ENCODE data around the gene SYNE4. TPM values are rescaled to one million over a fixed set of nuclear protein-coding genes. Genes with fewer than 3 reads are reported as not detected.
A peak's percentile ranks its signal among the peaks of the same experiment; 100 is the strongest.

Gene SYNE4
- total RNA-seq, 4 donors from 2014 or later: 1.2 to 9.0 (median 2.9) TPM; not detected in 1

GRCh38 chr19:36014012-36014924, 5.7 kb upstream of the SYNE4 start, which contains the start of gene ALKBH6:
Gene ALKBH6 (minus strand): TSS chr19:36014213. CDS start chr19:36013397, 816 bp downstream.
- WGBS, 2 donors (ENCODE audit: low coverage in 1 of 2): 0 to 2% methylated on average over 8 to 36 of the region's 42 CpGs
- no peaks in the 10 kb centered on the region for H3K27me3 ChIP-seq
- peak within 1 kb of the TSS; percentile 67 to 73 (median 70) for H3K4me3 ChIP-seq
- peak; percentile 100 for DNase-seq
- peak within 1 kb of the TSS; percentile 83 to 91 (median 84) for H3K27ac ChIP-seq
- TF ChIP-seq POLR2A (IDR thresholded peaks at IDR 0.05): peak; percentile 39
- TF ChIP-seq EP300 (IDR thresholded peaks at IDR 0.05; ENCODE audit: low read depth): no peak
- peak in 1 of 5 experiments; percentile 21 for TF ChIP-seq CTCF (IDR thresholded peaks at IDR 0.05)
- TF ChIP-seq POLR2AphosphoS5 (IDR thresholded peaks at IDR 0.05): peak; percentile 30 to 64 (median 58)
- no peaks in the 10 kb centered on the region for H3K9me3 ChIP-seq
- H3K4me1 ChIP-seq: peaks cover 10 to 23% (median 17%) of the 10 kb centered on the region in 4 donors
- no peaks in the 10 kb centered on the region for H3K36me3 ChIP-seq
- intact Hi-C loops (cut with DNase I; ENCODE audit: low total_unique reads): no loop called here
- in situ Hi-C loops (cut with MboI; ENCODE audit: low pct_ligation_motif_present in 1 of 4, low pct_unique_long_range_greater_than_20kb in 1 of 4, low sequenced_read_pairs in 3 of 4): no loop called here

- no peak for DNase-seq
- no peaks in the 10 kb centered on the region for H3K27me3 ChIP-seq
- intact Hi-C loops (cut with DNase I; ENCODE audit: low total_unique reads): no loop called here
- no peaks in the 10 kb centered on the region for H3K36me3 ChIP-seq
- H3K4me3 ChIP-seq: peak overlapping the region; percentile 67 to 73 (median 70)
- no peaks in the 10 kb centered on the region for H3K9me3 ChIP-seq
- 5 to 32% methylated on average over 11 to 15 of the region's 15 CpGs for WGBS, 2 donors (ENCODE audit: low coverage in 1 of 2)
- in situ Hi-C loops (cut with MboI; ENCODE audit: low pct_ligation_motif_present in 1 of 4, low pct_unique_long_range_greater_than_20kb in 1 of 4, low sequenced_read_pairs in 3 of 4): no loop called here
- no peak for TF ChIP-seq POLR2AphosphoS5 (IDR thresholded peaks at IDR 0.05)
- TF ChIP-seq EP300 (IDR thresholded peaks at IDR 0.05; ENCODE audit: low read depth): no peak
- TF ChIP-seq POLR2A (IDR thresholded peaks at IDR 0.05): no peak
- TF ChIP-seq CTCF (IDR thresholded peaks at IDR 0.05): no peak
- H3K27ac ChIP-seq: peak overlapping the region; percentile 83 to 91 (median 84)
- peaks cover 16 to 30% (median 23%) of the 10 kb centered on the region in 4 donors for H3K4me1 ChIP-seq
Observed at GRCh38 chr19:36013280-36014011, 4.8 kb upstream of the SYNE4 start.

- Histone ChIP-seq H3K9me3 (no peaks in the 10 kb centered on the region), H3K4me1 (peaks cover 17 to 31% (median 23%) of the 10 kb centered on the region in 4 donors), H3K4me3 (no peak overlapping the region), H3K36me3 (no peaks in the 10 kb centered on the region), H3K27ac (no peak overlapping the region), H3K27me3 (no peaks in the 10 kb centered on the region)
- in situ Hi-C loops (cut with MboI; ENCODE audit: low pct_ligation_motif_present in 1 of 4, low pct_unique_long_range_greater_than_20kb in 1 of 4, low sequenced_read_pairs in 3 of 4): no loop called here
- intact Hi-C loops (cut with DNase I; ENCODE audit: low total_unique reads): no loop called here
- TF ChIP-seq POLR2AphosphoS5 (IDR thresholded peaks at IDR 0.05): no peak
- TF ChIP-seq EP300 (IDR thresholded peaks at IDR 0.05; ENCODE audit: low read depth): no peak
- TF ChIP-seq POLR2A (IDR thresholded peaks at IDR 0.05): no peak
- TF ChIP-seq CTCF (IDR thresholded peaks at IDR 0.05): no peak
- DNase-seq: no peak
- 94% methylated on average over 11 of the region's 11 CpGs; no CpG with 5 or more reads in 1 of the 2 donors for WGBS, 2 donors (ENCODE audit: low coverage in 1 of 2)
Observed at GRCh38 chr19:36010402-36010801, 1.8 kb upstream of the SYNE4 start.
